Stimulated activated CD8-positive, alpha-beta memory T cell treated with anti-CD3 and anti-CD28 coated beads, Interleukin-12 subunit alpha, Interleukin-12 subunit beta, amount 100 ng/mL, for 24 hours (primary cell): ENCODE data around the gene FSTL4.

ENCODE experiments used
- DNase-seq: peaks from one replicate; pipeline ENCODE4 v3.0.0-alpha.2; 2020; ENCODE audit errors: extremely low read depth

FSTL4 gene

GRCh38 chr5:133514456-133514855 is 97.9 kb downstream of the FSTL4 start:
- no peak for DNase-seq

GRCh38 chr5:133512896-133513295 is 99.4 kb downstream of the FSTL4 start:
- no peak for DNase-seq

DNA sequence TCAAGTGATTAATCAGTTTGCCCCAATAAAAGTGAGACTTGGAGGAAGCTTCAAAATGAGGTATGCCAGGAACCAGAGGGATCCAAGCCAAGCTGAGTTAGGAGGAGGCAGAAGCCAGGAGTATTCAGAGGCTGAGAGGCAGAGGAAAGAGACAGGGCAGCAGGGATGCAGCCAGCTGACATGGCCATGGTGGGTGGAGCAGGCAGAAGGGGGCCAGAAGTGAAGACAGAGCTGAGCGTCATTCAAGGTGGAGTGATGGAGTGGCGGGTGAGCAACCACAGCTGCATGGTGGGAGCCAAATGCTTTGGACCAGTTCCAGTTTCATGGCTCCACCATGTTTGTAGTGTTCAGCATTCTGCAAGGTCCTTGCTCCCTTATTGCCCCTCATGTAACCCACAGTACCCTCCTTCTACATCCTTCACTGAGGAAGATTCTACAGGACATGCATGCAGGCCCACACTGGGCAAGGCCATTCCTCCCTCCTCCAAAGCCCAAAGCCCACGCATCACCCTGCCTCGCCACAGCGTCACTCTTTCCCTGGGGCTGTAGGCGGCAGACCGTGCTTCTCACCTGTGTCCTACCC is 100.6 kb downstream of the FSTL4 start:
- no peak for DNase-seq

GRCh38 chr5:133510634-133511262 is 101.6 kb downstream of the FSTL4 start:
- DNase-seq = no peak

GRCh38 chr5:133509742-133510079 is 102.6 kb downstream of the FSTL4 start:
- no peak for DNase-seq

- no peak for DNase-seq
Observed at GRCh38 chr5:133508845-133509741, 103.2 kb downstream of the FSTL4 start.

GRCh38 chr5:133508331-133508730 is 104.0 kb downstream of the FSTL4 start:
- DNase-seq = no peak

- no peak for DNase-seq
Observed at GRCh38 chr5:133506181-133506580, 106.2 kb downstream of the FSTL4 start.

DNA sequence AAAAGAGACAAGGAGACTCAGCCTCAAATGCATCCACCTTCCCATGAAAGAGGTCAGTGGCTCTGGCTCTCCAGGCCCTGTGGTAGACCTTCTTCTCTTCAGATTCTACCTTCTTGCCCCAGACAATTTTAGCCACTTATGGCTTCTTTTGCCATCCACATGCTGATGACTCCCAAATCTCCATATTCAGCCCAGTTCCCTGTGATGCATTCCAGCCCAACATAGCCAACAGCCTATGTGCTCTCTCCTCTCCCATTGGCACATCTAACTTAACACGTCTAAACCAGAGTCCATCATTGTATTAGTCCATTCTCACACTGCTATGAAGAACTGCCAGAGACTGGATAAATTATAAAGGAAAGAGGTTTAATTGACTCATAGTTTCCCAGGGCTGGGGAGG is 108.8 kb downstream of the FSTL4 start:
- DNase-seq = no peak

DNA sequence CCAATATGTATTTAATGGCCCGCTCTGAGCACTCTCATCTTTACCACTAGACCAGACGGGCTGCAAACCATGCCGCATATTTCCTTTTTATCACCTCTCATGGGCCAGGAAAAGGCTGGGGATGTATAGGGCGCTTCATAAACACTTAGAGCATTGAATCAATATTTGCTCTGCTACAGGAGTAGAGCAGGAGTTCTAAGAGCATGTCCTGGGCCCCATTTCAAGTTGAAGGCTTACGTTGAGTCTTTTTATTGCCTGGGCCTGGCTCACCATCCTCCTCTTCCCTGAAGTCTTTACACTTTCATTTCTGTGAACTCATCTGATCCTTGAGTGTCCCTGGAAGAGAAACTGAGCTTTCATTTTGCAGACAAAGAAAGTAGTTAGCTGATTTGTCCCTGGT is 112.4 kb downstream of the FSTL4 start:
- no peak for DNase-seq

DNA sequence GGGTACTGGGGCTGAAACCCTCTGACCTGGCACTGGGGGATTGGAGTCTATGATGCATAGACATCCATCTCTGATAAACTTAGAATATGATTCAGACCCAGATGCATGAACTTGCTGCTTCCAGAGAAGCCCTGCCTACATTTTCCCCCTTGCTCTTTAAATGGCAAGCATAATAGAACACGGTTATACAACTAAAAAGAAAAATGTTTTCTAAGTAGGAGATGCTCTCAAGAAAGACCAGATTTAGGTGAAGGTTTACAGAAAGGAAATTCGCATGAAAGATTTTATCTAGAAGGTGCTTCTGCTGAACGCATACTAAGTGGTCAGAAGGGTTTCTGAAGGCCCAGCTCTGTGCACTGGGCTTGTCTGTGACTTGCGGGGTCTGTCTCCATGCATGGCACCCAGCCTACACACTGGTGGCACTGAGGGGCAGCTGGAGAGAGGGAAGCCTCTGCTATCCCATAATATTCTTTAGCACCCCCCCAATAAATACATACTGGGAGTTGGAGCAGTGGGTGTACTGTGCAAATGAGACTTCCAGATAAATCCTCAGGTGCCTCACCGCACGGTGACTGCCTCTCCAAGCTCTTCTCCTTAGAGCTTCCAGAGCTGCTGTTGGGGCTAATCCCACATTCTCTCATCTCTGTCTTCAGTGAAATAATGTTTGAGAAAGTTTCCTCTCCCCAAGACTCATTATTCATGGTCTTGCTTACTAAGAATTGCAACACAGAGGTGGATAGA is 114.6 kb downstream of the FSTL4 start:
- no peak for DNase-seq

DNA sequence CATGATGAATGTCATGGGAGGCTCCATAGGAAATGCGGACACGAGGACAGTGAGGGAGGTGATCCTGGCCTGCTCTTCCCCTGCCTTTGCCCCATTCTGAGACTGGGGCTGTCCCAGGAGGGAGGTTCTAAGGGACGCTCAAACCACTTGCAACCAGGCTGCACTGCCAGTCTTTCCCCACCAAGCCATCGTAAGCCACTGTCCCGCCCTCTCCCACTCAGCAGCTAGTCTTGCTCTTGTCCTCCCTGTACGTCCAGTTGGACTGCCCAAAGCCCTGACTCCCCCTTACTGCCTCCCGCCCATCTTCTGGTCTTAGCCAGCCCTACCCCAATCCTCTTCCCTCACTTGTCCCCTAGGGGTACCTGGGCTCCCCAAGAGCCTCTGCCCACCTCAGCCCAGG is 115.7 kb downstream of the FSTL4 start:
- no peak for DNase-seq

DNA sequence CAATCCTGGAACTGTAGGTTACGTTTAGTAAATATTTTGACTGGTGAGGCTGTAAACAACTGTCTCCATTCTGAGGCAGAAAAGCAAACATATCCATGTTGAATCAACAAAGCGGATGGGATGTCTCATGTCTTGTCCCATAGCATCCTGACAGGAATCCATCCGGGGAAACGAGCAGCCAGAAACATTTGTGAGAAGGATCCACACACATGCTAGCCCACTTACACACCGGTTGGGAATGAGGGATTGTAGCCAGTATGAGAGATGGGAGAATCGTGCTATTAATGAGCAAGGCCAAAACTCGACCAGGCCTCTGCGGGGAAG is 117.5 kb downstream of the FSTL4 start:
- DNase-seq = no peak

DNA sequence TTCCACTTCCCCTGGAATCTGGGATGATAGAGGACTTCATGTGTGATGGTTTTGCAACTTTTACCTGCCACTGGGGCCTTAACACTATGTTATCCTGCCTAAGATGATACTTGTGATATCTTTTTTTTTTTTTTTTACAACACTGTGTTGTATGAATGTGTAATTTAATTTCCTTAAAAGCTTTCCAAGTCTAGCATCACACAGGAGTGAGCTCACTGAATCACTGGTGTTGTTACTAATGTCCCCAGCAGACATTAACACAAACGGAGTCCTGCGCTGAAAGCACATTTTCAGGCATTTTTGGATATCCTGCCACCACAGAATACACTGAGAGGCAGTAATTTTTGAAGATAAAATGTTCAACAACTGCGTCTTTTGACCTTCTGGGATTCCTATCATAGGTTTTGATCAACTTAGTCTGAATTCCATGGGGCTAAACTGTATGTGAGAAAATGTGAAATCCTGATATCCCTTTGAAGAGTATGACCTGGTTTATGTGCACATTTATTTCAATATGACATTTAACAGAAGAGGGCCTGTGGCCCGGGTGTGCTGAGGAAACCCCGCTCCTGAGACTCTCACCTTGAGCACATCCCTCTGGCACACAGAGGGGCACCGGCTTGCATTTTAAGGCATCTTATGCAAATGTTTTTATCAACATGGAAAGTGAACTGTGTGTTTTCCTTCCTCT is 118.0 kb downstream of the FSTL4 start:
- DNase-seq = no peak

DNA sequence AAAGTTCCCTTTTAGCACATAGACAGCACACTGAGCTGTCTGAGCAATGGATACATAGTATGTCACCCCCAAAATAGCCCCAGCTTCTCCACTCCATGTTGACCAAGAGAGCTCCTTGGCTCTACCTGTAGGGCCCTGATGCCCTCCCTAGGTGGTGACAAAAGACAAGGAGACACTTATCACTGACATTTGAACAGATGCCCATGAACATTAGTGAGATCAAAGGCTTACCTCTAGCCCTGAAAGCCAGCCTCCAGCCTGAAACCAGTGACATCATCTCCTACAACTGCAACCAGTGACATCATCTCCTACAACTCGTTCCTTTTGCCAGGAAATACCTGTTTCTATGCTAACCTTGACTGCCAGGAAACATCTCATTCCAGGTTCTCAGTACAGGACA is 122.7 kb downstream of the FSTL4 start:
- no peak for DNase-seq

- no peak for DNase-seq
Observed at GRCh38 chr5:133487093-133487492, 125.2 kb downstream of the FSTL4 start.

GRCh38 chr5:133485468-133485867 is 126.9 kb downstream of the FSTL4 start:
- DNase-seq = no peak

DNA sequence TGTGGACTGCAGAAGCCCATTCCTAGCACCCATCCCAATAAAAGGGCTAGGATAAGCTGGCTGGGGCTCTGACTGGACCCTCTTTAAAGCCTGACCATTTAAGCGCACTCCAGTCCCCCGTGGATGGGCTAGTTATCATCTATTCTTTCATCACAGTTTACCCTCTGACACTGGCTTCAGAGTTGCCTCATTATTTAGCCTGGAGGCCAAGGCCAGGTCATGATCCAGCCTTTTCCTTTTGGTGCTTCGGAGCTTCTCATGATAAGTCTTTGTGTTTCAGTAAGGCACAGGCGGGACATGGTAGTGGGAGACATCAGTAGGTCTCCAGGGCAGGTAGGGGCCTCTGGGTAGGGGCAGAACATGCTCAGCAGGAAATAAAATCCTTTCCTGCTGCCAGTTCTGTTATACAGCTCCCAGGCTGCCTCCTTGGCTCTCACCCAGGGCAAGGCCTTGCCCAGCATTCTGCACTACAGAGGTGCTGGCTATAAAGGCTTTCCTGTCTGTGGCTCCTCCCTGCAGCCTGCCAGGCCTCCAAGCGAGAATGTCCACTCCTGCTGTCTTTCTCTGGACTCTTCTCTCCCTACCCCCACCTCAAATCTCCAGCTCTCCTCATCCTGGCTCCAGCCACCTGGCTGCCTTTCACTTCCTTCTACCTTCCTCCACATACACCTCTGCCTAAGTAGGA is 128.8 kb downstream of the FSTL4 start:
- no peak for DNase-seq

GRCh38 chr5:133482028-133482427 is 130.3 kb downstream of the FSTL4 start:
- no peak for DNase-seq

DNA sequence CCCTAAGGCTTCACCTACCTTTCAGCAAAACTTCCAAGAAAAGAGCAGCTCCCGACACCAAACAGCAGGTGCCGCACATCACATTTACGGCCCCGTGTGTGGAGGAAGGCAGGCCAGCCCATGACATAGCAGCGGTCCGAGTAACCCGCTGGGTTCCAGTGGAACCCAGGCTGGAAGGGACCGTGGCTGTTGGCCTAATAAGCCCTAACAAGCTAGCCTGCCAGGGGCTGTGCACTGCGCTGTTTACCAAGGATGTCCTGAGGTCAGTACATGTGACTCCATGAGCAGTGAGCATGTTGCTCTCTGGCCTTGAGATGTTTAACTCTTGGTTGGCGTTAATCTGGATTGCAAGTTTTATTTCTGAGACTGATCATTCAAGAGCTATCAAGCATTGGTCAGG is 131.5 kb downstream of the FSTL4 start:
- no peak for DNase-seq

DNA sequence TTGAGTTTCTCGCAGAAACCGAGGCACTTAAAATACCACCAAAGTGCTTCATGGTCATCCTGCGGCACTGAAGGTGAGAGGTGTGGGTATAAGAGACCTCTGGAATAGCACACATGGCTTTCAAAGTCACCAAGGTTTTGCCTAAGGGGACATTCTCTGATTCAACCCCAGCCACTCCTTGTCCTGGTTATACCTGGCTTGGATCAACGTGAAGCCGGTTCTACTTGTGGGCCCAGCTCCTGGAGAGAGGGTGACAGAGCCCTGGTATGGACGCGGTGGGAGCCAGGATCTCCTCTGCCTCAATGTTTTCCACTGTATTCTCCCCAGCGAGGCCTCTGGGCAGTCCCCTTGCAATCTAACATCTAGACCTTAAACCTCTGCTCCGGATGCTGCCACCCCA is 132.0 kb downstream of the FSTL4 start:
- no peak for DNase-seq
